KOPT-K1 (cell line): ENCODE measurements around the gene MXRA8.

Experiments
- H3K27ac ChIP-seq: fragments of 200-600 bp; sonication (generic); 2 replicates; pipeline ENCODE4 v1.5.1; 2016; ENCODE audit warnings: antibody characterized with exemption, mild to moderate bottlenecking, low read depth, low read length; ENCODE audit not compliant: poor library complexity, severe bottlenecking
- H3K36me3 ChIP-seq: fragments of 200-600 bp; sonication (generic); 2 replicates; pipeline ENCODE4 v1.5.1; 2017; ENCODE audit warnings: antibody characterized with exemption, mild to moderate bottlenecking, low read length, moderate library complexity; ENCODE audit not compliant: insufficient read depth
- H3K9me3 ChIP-seq: fragments of 200-600 bp; sonication (generic); 2 replicates; pipeline ENCODE4 v1.5.1; 2017; ENCODE audit warnings: antibody characterized with exemption, low read length, mild to moderate bottlenecking; ENCODE audit not compliant: insufficient read depth, poor library complexity, severe bottlenecking

The MXRA8 gene

GRCh38 chr1:1351511-1352427, 6.6 kb downstream of the MXRA8 start:
- no peaks in the 10 kb centered on the region for H3K36me3 ChIP-seq
- no peaks in the 10 kb centered on the region for H3K9me3 ChIP-seq
- H3K27ac ChIP-seq = no peak overlapping the region

- no peaks in the 10 kb centered on the region for H3K36me3 ChIP-seq
- H3K9me3 ChIP-seq = no peaks in the 10 kb centered on the region
- peak within 1 kb of the TSS; percentile 83 for H3K27ac ChIP-seq
Measured at GRCh38 chr1:1349256-1350012, 8.9 kb downstream of the MXRA8 start, which contains the start of gene DVL1. Gene DVL1 (minus strand): TSS chr1:1349418. CDS start chr1:1349065, 353 bp downstream.

GRCh38 chr1:1348420-1349255, 9.7 kb downstream of the MXRA8 start:
- Histone ChIP-seq H3K9me3 (no peaks in the 10 kb centered on the region), H3K36me3 (no peaks in the 10 kb centered on the region), H3K27ac (peak overlapping the region; percentile 53)

GRCh38 chr1:1347663-1348419, 10.5 kb downstream of the MXRA8 start:
- Histone ChIP-seq H3K27ac (peak overlapping the region; percentile 53), H3K9me3 (no peaks in the 10 kb centered on the region), H3K36me3 (no peaks in the 10 kb centered on the region)

- Histone ChIP-seq H3K27ac (no peak overlapping the region), H3K9me3 (no peaks in the 10 kb centered on the region), H3K36me3 (no peaks in the 10 kb centered on the region)
Measured at GRCh38 chr1:1347026-1347595, 11.2 kb downstream of the MXRA8 start.

GRCh38 chr1:1346501-1346890, 11.9 kb downstream of the MXRA8 start:
- Histone ChIP-seq H3K36me3 (peaks cover 3% of the 10 kb centered on the region; the same call in 1 of the 2 replicates), H3K27ac (no peak overlapping the region), H3K9me3 (no peaks in the 10 kb centered on the region)

GRCh38 chr1:1345860-1346500, 12.4 kb downstream of the MXRA8 start:
- Histone ChIP-seq H3K27ac (no peak overlapping the region), H3K9me3 (no peaks in the 10 kb centered on the region), H3K36me3 (peaks cover 8% of the 10 kb centered on the region; the same call in 1 of the 2 replicates)

GRCh38 chr1:1345384-1345783, 13.0 kb downstream of the MXRA8 start:
- Histone ChIP-seq H3K9me3 (no peaks in the 10 kb centered on the region), H3K27ac (no peak overlapping the region), H3K36me3 (peaks cover 11% of the 10 kb centered on the region; the same call in 1 of the 2 replicates)

GRCh38 chr1:1344655-1345361, 13.5 kb downstream of the MXRA8 start:
- Histone ChIP-seq H3K36me3 (peaks cover 14% of the 10 kb centered on the region; the same call in 1 of the 2 replicates), H3K9me3 (no peaks in the 10 kb centered on the region), H3K27ac (no peak overlapping the region)

- H3K9me3 ChIP-seq = no peaks in the 10 kb centered on the region
- H3K27ac ChIP-seq = no peak overlapping the region
- H3K36me3 ChIP-seq = peaks cover 17% of the 10 kb centered on the region; the same call in 1 of the 2 replicates
Measured at GRCh38 chr1:1343811-1344421, 14.4 kb downstream of the MXRA8 start.

- no peak overlapping the region for H3K27ac ChIP-seq
- no peaks in the 10 kb centered on the region for H3K9me3 ChIP-seq
- H3K36me3 ChIP-seq = peaks cover 23% of the 10 kb centered on the region; the same call in 1 of the 2 replicates
Measured at GRCh38 chr1:1342584-1343115, 15.7 kb downstream of the MXRA8 start.

GRCh38 chr1:1342061-1342562, 16.2 kb downstream of the MXRA8 start:
- Histone ChIP-seq H3K36me3 (peaks cover 28% of the 10 kb centered on the region; the same call in 1 of the 2 replicates), H3K27ac (no peak overlapping the region), H3K9me3 (no peaks in the 10 kb centered on the region)
